Measurements from ENCODE around the gene CDK2AP2.
A peak's percentile ranks its signal among the peaks of the same experiment; 100 is the strongest.

The CDK2AP2 gene

DNA sequence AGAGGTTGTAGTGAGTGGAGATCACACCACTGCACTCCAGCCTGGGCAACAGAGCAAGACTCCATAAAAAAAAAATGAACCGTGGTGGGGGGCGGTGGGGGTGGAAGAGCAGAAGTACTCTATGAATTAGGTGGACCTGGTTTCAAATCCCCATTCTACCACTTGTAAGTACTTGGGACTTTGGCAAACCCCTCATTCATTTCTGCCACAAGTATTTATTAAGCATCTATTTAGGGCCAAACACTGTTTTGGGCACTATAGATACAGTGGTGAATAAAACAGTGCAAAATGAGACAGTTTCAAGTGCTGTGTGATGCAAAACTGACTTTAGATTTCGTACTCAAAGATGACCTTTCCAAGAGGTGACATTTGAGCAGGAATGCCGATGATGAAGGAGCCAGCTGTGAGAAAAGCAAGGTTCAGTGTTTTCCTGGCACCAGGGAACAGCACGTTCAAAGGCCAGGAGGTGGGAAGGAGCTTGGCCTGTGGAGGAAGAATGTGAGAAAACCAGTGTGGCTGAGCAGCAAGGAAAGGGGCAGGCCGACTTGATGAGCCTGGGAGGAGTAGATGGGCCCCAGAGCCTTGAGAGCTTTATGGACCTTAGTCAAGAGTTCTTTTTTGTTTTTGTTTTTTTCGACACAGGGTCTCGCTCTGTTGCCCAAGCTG, 37.5 kb downstream of the CDK2AP2 start:
- H3K27me3 ChIP-seq (ENCODE audit: insufficient read depth, low read length, poor library complexity, severe bottlenecking): no peaks in the 10 kb centered on the region
- no peaks in the 10 kb centered on the region for H3K9me2 ChIP-seq (replicated peaks; ENCODE audit: low read depth, low read length)
- TF ChIP-seq, protein P1, sequence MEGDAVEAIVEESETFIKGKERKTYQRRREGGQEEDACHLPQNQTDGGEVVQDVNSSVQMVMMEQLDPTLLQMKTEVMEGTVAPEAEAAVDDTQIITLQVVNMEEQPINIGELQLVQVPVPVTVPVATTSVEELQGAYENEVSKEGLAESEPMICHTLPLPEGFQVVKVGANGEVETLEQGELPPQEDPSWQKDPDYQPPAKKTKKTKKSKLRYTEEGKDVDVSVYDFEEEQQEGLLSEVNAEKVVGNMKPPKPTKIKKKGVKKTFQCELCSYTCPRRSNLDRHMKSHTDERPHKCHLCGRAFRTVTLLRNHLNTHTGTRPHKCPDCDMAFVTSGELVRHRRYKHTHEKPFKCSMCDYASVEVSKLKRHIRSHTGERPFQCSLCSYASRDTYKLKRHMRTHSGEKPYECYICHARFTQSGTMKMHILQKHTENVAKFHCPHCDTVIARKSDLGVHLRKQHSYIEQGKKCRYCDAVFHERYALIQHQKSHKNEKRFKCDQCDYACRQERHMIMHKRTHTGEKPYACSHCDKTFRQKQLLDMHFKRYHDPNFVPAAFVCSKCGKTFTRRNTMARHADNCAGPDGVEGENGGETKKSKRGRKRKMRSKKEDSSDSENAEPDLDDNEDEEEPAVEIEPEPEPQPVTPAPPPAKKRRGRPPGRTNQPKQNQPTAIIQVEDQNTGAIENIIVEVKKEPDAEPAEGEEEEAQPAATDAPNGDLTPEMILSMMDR (conservative IDR thresholded peaks at IDR 0.05; ENCODE audit: low read length): no peak
- no peak for TF ChIP-seq EZH2phosphoT487 (IDR thresholded peaks at IDR 0.05; ENCODE audit: borderline replicate concordance)
- H3K79me2 ChIP-seq (ENCODE audit: insufficient read depth, low read length): peaks cover 34% of the 10 kb centered on the region; the same call in 1 of the 2 replicates
- H3K4me2 ChIP-seq (ENCODE audit: low read depth, low read length, poor library complexity, severe bottlenecking): no peak overlapping the region
- no peak overlapping the region for H3K9ac ChIP-seq (ENCODE audit: low read depth, low read length, poor library complexity, severe bottlenecking)
- H4K20me1 ChIP-seq (ENCODE audit: insufficient read depth, low read length, poor library complexity, severe bottlenecking): no peaks in the 10 kb centered on the region
- H3K9me3 ChIP-seq (ENCODE audit: insufficient read depth, low read depth, low read length): no peaks in the 10 kb centered on the region
- H3K4me1 ChIP-seq (ENCODE audit: insufficient read depth, low read length, poor library complexity, severe bottlenecking): peaks cover 37% of the 10 kb centered on the region
- H2AFZ ChIP-seq (ENCODE audit: low read length): no peak overlapping the region
- H3K4me3 ChIP-seq (ENCODE audit: low read length, poor library complexity, severe bottlenecking): no peak overlapping the region
- no peaks in the 10 kb centered on the region for H3K36me3 ChIP-seq (ENCODE audit: insufficient read depth, low read length)
- H3F3A ChIP-seq (ENCODE audit: low read depth): peaks cover 4% of the 10 kb centered on the region; the same call in 1 of the 2 replicates

DNA sequence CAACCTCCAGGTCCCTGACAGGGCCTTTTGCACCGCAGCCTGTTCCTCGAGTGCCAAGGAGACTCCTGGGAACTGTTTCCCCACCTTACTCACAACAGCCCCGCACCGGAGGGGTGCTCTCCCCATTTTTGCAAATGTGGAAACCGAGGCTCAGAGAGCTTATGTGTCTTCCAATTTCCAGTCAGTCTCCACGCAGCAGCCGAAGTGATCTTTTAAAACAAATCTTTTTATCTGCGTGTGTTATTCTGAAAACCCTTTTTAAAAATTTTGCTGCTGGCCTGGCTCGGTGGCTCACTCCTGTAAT, 38.5 kb downstream of the CDK2AP2 start:
- Histone ChIP-seq H3K9ac (ENCODE audit: low read depth, low read length, poor library complexity, severe bottlenecking) (peak overlapping the region; percentile 81), H3K4me2 (ENCODE audit: low read depth, low read length, poor library complexity, severe bottlenecking) (peak overlapping the region; percentile 94)

DNA sequence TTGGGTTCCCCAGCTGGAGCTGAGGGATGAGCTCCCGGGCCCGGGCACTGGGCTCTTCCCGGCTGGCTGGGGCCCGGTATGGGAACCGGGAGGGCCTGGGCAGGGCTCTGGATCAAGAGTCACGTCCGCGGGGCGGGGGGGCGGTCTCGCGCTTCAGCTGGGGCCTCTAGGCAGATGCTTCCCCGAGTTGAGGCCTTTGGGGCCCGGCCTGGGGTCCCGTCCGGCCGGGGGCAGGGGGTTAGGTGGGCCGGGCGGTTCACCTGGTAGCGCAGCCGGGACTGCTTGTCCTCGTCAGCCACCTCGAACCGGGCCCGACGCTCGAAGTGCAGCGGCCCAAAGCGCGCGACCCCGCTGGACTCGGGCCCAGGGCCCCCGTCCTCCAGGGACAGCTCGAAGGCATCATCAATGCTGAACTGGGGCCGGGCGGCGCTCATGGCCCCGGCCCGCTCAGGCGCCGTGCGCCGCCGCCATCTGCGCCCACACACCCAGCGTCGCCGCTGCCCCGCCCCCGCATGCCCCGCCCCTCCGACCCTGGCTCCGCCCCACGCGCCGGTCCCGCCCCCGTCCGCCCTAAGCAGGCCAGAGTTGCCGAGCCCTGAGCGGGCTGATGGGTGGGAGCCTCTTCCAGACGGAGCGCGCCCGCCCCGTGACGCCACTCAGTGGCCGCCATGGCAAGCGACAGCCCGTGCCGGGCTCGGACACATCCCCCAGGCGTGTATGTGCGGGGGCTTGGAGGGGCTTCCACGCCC, 39.0 kb downstream of the CDK2AP2 start, which contains the start of gene TMEM134:
Gene TMEM134, minus strand, starts transcription at position 493 of the 749 bp plus-strand sequence. Its CDS starts 59 bp downstream, at position 434.
- Histone ChIP-seq H3F3A (ENCODE audit: low read depth) (peaks cover 4% of the 10 kb centered on the region; the same call in 1 of the 2 replicates), H3K4me3 (ENCODE audit: low read length, poor library complexity, severe bottlenecking) (peak within 1 kb of the TSS; percentile 97), H3K4me2 (ENCODE audit: low read depth, low read length, poor library complexity, severe bottlenecking) (peak within 1 kb of the TSS; percentile 97), H3K79me2 (ENCODE audit: insufficient read depth, low read length) (peaks cover 41% of the 10 kb centered on the region), H3K9ac (ENCODE audit: low read depth, low read length, poor library complexity, severe bottlenecking) (peak within 1 kb of the TSS; percentile 96), H3K9me2 (replicated peaks; ENCODE audit: low read depth, low read length) (no peaks in the 10 kb centered on the region), H3K4me1 (ENCODE audit: insufficient read depth, low read length, poor library complexity, severe bottlenecking) (peaks cover 47% of the 10 kb centered on the region), H3K27me3 (ENCODE audit: insufficient read depth, low read length, poor library complexity, severe bottlenecking) (no peaks in the 10 kb centered on the region), H4K20me1 (ENCODE audit: insufficient read depth, low read length, poor library complexity, severe bottlenecking) (no peaks in the 10 kb centered on the region), H3K9me3 (ENCODE audit: insufficient read depth, low read depth, low read length) (no peaks in the 10 kb centered on the region), H2AFZ (ENCODE audit: low read length) (peak within 1 kb of the TSS; percentile 91), H3K36me3 (ENCODE audit: insufficient read depth, low read length) (no peaks in the 10 kb centered on the region)
- TF ChIP-seq, protein P1 (conservative IDR thresholded peaks at IDR 0.05; ENCODE audit: low read length): peak; percentile 54
- no peak for TF ChIP-seq EZH2phosphoT487 (IDR thresholded peaks at IDR 0.05; ENCODE audit: borderline replicate concordance)

More for the DNA sequence above, 38.5 kb downstream of the CDK2AP2 start:
- Histone ChIP-seq H3F3A (ENCODE audit: low read depth) (peaks cover 4% of the 10 kb centered on the region; the same call in 1 of the 2 replicates), H3K36me3 (ENCODE audit: insufficient read depth, low read length) (no peaks in the 10 kb centered on the region), H3K4me3 (ENCODE audit: low read length, poor library complexity, severe bottlenecking) (peak overlapping the region; percentile 97), H4K20me1 (ENCODE audit: insufficient read depth, low read length, poor library complexity, severe bottlenecking) (no peaks in the 10 kb centered on the region), H3K79me2 (ENCODE audit: insufficient read depth, low read length) (peaks cover 41% of the 10 kb centered on the region), H3K4me1 (ENCODE audit: insufficient read depth, low read length, poor library complexity, severe bottlenecking) (peaks cover 42% of the 10 kb centered on the region), H2AFZ (ENCODE audit: low read length) (peak overlapping the region; percentile 91), H3K9me3 (ENCODE audit: insufficient read depth, low read depth, low read length) (no peaks in the 10 kb centered on the region), H3K9me2 (replicated peaks; ENCODE audit: low read depth, low read length) (no peaks in the 10 kb centered on the region), H3K27me3 (ENCODE audit: insufficient read depth, low read length, poor library complexity, severe bottlenecking) (no peaks in the 10 kb centered on the region)
- no peak for TF ChIP-seq EZH2phosphoT487 (IDR thresholded peaks at IDR 0.05; ENCODE audit: borderline replicate concordance)
- TF ChIP-seq, protein P1 (conservative IDR thresholded peaks at IDR 0.05; ENCODE audit: low read length): no peak

Measured in Loucy (cell line).